IMR-90 (cell line): ENCODE measurements around the gene WDR6. TPM values are rescaled to one million over a fixed set of nuclear protein-coding genes. Genes with fewer than 3 reads are reported as not detected.

ENCODE experiments used
- ATAC-seq: fragments of 200-7000 bp; cut with Tn5 transposase; 2 replicates; pipeline ENCODE4 v1.9.1; 2020; ENCODE audit warnings: low read depth, mild to moderate bottlenecking, moderate library complexity
- BruUV-seq: library from RNA; stranded (reverse); fragments of 400-500 nt; replicated peaks from 2 replicates; lab custom pipeline; 2021; lab: Mats Ljungman, UMichigan
- CTCF ChIA-PET: fragments of 300-600 bp; formaldehyde crosslinking; extraction: SDS; loops from one replicate; lab custom pipeline; 2021; ENCODE audit warnings: antibody characterized with exemption; lab: Yijun Ruan, JAX
- POLR2A ChIA-PET: fragments of 300-600 bp; sonication (Branson Sonifier 250); formaldehyde crosslinking; loops from one replicate; lab custom pipeline; 2022; ENCODE audit warnings: antibody characterized with exemption; ENCODE audit not compliant: unreplicated experiment; lab: Charles Lee
- DNase-seq: peaks from one replicate; pipeline ENCODE4 v3.0.0; 2013
- H2AFZ ChIP-seq: replicated peaks from 2 replicates; pipeline ENCODE3; 2013; ENCODE audit warnings: low read length, mild to moderate bottlenecking; ENCODE audit not compliant: poor library complexity
- H2AK5ac ChIP-seq: 2 replicates; pipeline ENCODE4 v1.6.1; 2013; ENCODE audit warnings: low read depth, low read length, inconsistent platforms
- H2AK9ac ChIP-seq: replicated peaks from 2 replicates; pipeline ENCODE3; 2013; ENCODE audit warnings: mild to moderate bottlenecking, low read depth, low read length, moderate library complexity; ENCODE audit not compliant: poor library complexity
- H2BK120ac ChIP-seq: 2 replicates; pipeline ENCODE4 v1.6.1; 2013; ENCODE audit warnings: low read depth, low read length, inconsistent platforms
- H2BK15ac ChIP-seq: 3 replicates; pipeline ENCODE4 v1.6.1; 2013; ENCODE audit warnings: low read depth, low read length, inconsistent platforms
- H2BK20ac ChIP-seq: 2 replicates; pipeline ENCODE4 v1.6.1; 2013; ENCODE audit warnings: low read depth, mild to moderate bottlenecking, inconsistent platforms, low read length, moderate library complexity
- H2BK5ac ChIP-seq: 2 replicates; pipeline ENCODE4 v1.6.1; 2013; ENCODE audit warnings: mild to moderate bottlenecking, low read depth, low read length, inconsistent platforms; ENCODE audit not compliant: poor library complexity, severe bottlenecking
- H3K14ac ChIP-seq: replicated peaks from 2 replicates; pipeline ENCODE4 v1.6.1; 2013; ENCODE audit warnings: low read depth, low read length, inconsistent platforms
- H3K18ac ChIP-seq: 2 replicates; pipeline ENCODE4 v1.6.1; 2013; ENCODE audit warnings: low read depth, low read length, control low read depth
- H3K23ac ChIP-seq: 2 replicates; pipeline ENCODE4 v1.6.1; 2013; ENCODE audit warnings: low read depth, low read length, inconsistent platforms
- H3K27ac ChIP-seq: 2 replicates; pipeline ENCODE4 v1.5.1; 2013; ENCODE audit warnings: mild to moderate bottlenecking, control low read depth, low read length; ENCODE audit not compliant: insufficient read depth
- H3K27me3 ChIP-seq: 2 replicates; pipeline ENCODE4 v1.6.1; 2013; ENCODE audit warnings: low read length; ENCODE audit not compliant: control insufficient read depth, insufficient read depth
- H3K36me3 ChIP-seq: 2 replicates; pipeline ENCODE4 v1.6.1; 2013; ENCODE audit warnings: low read length, mixed read lengths; ENCODE audit not compliant: control insufficient read depth, insufficient read depth
- H3K4ac ChIP-seq: 2 replicates; pipeline ENCODE4 v1.6.1; 2013; ENCODE audit warnings: low read depth, low read length, inconsistent platforms
- H3K4me1 ChIP-seq: 2 replicates; pipeline ENCODE4 v1.6.1; 2013; ENCODE audit warnings: low read length, mixed read lengths; ENCODE audit not compliant: control insufficient read depth, insufficient read depth
- H3K4me2 ChIP-seq: 2 replicates; pipeline ENCODE4 v1.6.1; 2013; ENCODE audit warnings: low read depth, mild to moderate bottlenecking, control low read depth, low read length, moderate library complexity
- H3K4me3 ChIP-seq: 2 replicates; pipeline ENCODE4 v1.5.1; 2013; ENCODE audit warnings: low read depth, mild to moderate bottlenecking, control low read depth, low read length, moderate library complexity; ENCODE audit not compliant: insufficient read depth
- H3K56ac ChIP-seq: 2 replicates; pipeline ENCODE4 v1.6.1; 2013; ENCODE audit warnings: low read length, inconsistent platforms; ENCODE audit not compliant: insufficient read depth; ENCODE audit errors: extremely low read depth
- H3K79me1 ChIP-seq, 2 experiments: 2 replicates each; pipeline ENCODE4 v1.6.1; 2013; ENCODE audit warnings: low read length in 2 of 2, inconsistent platforms in 1 of 2, low read depth in 1 of 2
- H3K9ac ChIP-seq: 2 replicates; pipeline ENCODE4 v1.6.1; 2013; ENCODE audit warnings: low read depth, low read length, control low read depth
- H3K9me1 ChIP-seq: 2 replicates; pipeline ENCODE4 v1.6.1; 2013; ENCODE audit warnings: low read length, inconsistent platforms; ENCODE audit not compliant: insufficient read depth
- H3K9me3 ChIP-seq: 2 replicates; pipeline ENCODE4 v1.6.1; 2013; ENCODE audit warnings: low read length; ENCODE audit not compliant: control insufficient read depth, insufficient read depth
- H4K20me1 ChIP-seq: 2 replicates; pipeline ENCODE4 v1.6.1; 2013; ENCODE audit warnings: low read length, inconsistent platforms; ENCODE audit not compliant: insufficient read depth
- H4K5ac ChIP-seq: 2 replicates; pipeline ENCODE4 v1.6.1; 2013; ENCODE audit warnings: mild to moderate bottlenecking, low read depth, low read length, control low read depth
- H4K8ac ChIP-seq, 2 experiments: 2 replicates each; pipeline ENCODE4 v1.6.1; 2013; ENCODE audit warnings: low read depth in 2 of 2, low read length in 2 of 2, control low read depth in 1 of 2, inconsistent platforms in 1 of 2
- H4K91ac ChIP-seq: 2 replicates; pipeline ENCODE4 v1.6.1; 2013; ENCODE audit warnings: low read depth, low read length, inconsistent platforms; ENCODE audit not compliant: insufficient read depth
- BHLHE40 ChIP-seq: fragments of 150-350 bp; IDR thresholded peaks from 2 replicates; pipeline ENCODE4 v1.6.1; 2016; ENCODE audit warnings: mild to moderate bottlenecking, low read depth, low read length
- CEBPB ChIP-seq: IDR thresholded peaks from 2 replicates; pipeline ENCODE4 v1.6.1; 2012; ENCODE audit warnings: low read depth, low read length, improper control_type of control experiment
- CTCF ChIP-seq: conservative IDR thresholded peaks from 2 replicates; pipeline ENCODE4 v1.5.1; 2012; ENCODE audit warnings: mild to moderate bottlenecking, low read depth, low read length, improper control_type of control experiment
- FOS ChIP-seq: fragments of 150-350 bp; IDR thresholded peaks from 2 replicates; pipeline ENCODE4 v1.6.1; 2016; ENCODE audit warnings: low read depth, low read length
- MAFK ChIP-seq: IDR thresholded peaks from 2 replicates; pipeline ENCODE4 v1.6.1; 2012; ENCODE audit warnings: low read depth, low read length, improper control_type of control experiment
- MAZ ChIP-seq: IDR thresholded peaks from 2 replicates; pipeline ENCODE4 v1.6.1; 2012; ENCODE audit warnings: low read depth, mild to moderate bottlenecking, low read length, improper control_type of control experiment, moderate library complexity, borderline replicate concordance
- MXI1 ChIP-seq: IDR thresholded peaks from 2 replicates; pipeline ENCODE4 v1.6.1; 2012; ENCODE audit warnings: low read depth, mild to moderate bottlenecking, low read length, moderate library complexity, borderline replicate concordance
- NFE2L2 ChIP-seq: fragments of 150-350 bp; IDR thresholded peaks from 2 replicates; pipeline ENCODE4 v1.6.1; 2016; ENCODE audit warnings: low read depth, mild to moderate bottlenecking, low read length
- POLR2A ChIP-seq: IDR thresholded peaks from 2 replicates; pipeline ENCODE4 v1.6.1; 2012; ENCODE audit warnings: mild to moderate bottlenecking, low read depth, low read length
- RAD21 ChIP-seq: IDR thresholded peaks from 2 replicates; pipeline ENCODE4 v1.6.1; 2012; ENCODE audit warnings: low read length, improper control_type of control experiment
- RCOR1 ChIP-seq: IDR thresholded peaks from 2 replicates; pipeline ENCODE4 v1.6.1; 2012; ENCODE audit warnings: mild to moderate bottlenecking, low read length, improper control_type of control experiment; ENCODE audit not compliant: insufficient replicate concordance
- RFX5 ChIP-seq: IDR thresholded peaks from 2 replicates; pipeline ENCODE4 v1.8.0; 2012; ENCODE audit warnings: low read depth, mild to moderate bottlenecking, low read length, moderate library complexity
- SMC3 ChIP-seq: fragments of 150-350 bp; IDR thresholded peaks from 2 replicates; pipeline ENCODE4 v1.6.1; 2016; ENCODE audit warnings: low read depth, mild to moderate bottlenecking, antibody characterized with exemption, low read length, moderate library complexity
- USF2 ChIP-seq: fragments of 150-350 bp; IDR thresholded peaks from 2 replicates; pipeline ENCODE4 v1.6.1; 2017; ENCODE audit warnings: mild to moderate bottlenecking, antibody characterized with exemption, low read length, low read depth
- WGBS, 2 experiments: methylation state at CpG; one replicate each; pipeline versions ENCODE4 v1.1.5 to v1.1.7; 2013; ENCODE audit warnings: missing lambda C conversion rate in 2 of 2; ENCODE audit not compliant: insufficient read length in 1 of 2; ENCODE audit errors: extremely low coverage in 2 of 2; 5-methylcytosine and 5-hydroxymethylcytosine counted together
- dilution Hi-C: fragments of 300-500 bp; cut with HindIII; formaldehyde crosslinking; loops from one replicate; pipeline ENCODE4 v1.14.3; 2018; ENCODE audit warnings: low sequenced_read_pairs; ENCODE audit not compliant: unreplicated experiment
- in situ Hi-C: fragments of 300-500 bp; cut with MboI; formaldehyde crosslinking; loops from 3 replicates; pipeline ENCODE4 v1.14.3; 2019; ENCODE audit warnings: low sequenced_read_pairs, inconsistent platforms, mixed read lengths
- intact Hi-C: fragments of 100-400 bp; cut with micrococcal nuclease; formaldehyde crosslinking; loops from 2 replicates; pipeline ENCODE4 v1.10.0; 2022
- polyA plus RNA-seq, 3 experiments: library from polyadenylated mRNA; depleted of rRNA; stranded (reverse); fragments of >200 nt; gene quantifications; 2 replicates each; pipeline ENCODE4 v1.2.3, GENCODE V29; 2012; ENCODE audit warnings: low replicate concordance in 1 of 3
- total RNA-seq: library from RNA; depleted of rRNA; stranded (reverse); fragments of >200 nt; gene quantifications from 2 replicates; pipeline ENCODE4 v1.2.3, GENCODE V29; 2012

Gene WDR6
- total and polyA plus RNA-seq, 2 of the 4 experiments (the other 2 are of a cell fraction) = 60.9 to 160 TPM

GRCh38 chr3:49005303-49005680, 1.9 kb upstream of the WDR6 start:
- Histone ChIP-seq H3K27ac (no peak overlapping the region), H3K4me3 (no peak overlapping the region), H4K5ac (no peak overlapping the region), H3K4ac (no peak overlapping the region), H2BK120ac (no peak overlapping the region), H2AK5ac (peak overlapping the region; percentile 87; the same call in 1 of the 2 replicates), H4K20me1 (peaks cover 18% of the 10 kb centered on the region), H3K36me3 (peaks cover 3% of the 10 kb centered on the region; the same call in 1 of the 2 replicates), H4K91ac (no peak overlapping the region), H2AK9ac (no peak overlapping the region), H3K4me2 (no peak overlapping the region), H3K4me1 (peaks cover 11% of the 10 kb centered on the region), H3K27me3 (no peaks in the 10 kb centered on the region), H4K8ac (no peak overlapping the region), H3K9me3 (no peaks in the 10 kb centered on the region), H3K18ac (no peak overlapping the region), H2AFZ (no peak overlapping the region), H2BK20ac (no peak overlapping the region), H3K23ac (no peak overlapping the region), H3K9me1 (peaks cover 21% of the 10 kb centered on the region), H2BK5ac (no peak overlapping the region), H3K56ac (no peak overlapping the region), H3K9ac (no peak overlapping the region), H3K14ac (no peak overlapping the region), H2BK15ac (no peak overlapping the region), H3K79me1 (peaks cover 0 to 42% of the 10 kb centered on the region in 2 experiments; a peak in 2 of 4 replicates)
- TF ChIP-seq BHLHE40 (no peak), FOS (no peak), NFE2L2 (no peak), POLR2A (no peak), RCOR1 (no peak), MAZ (no peak), CEBPB (no peak), MAFK (no peak), MXI1 (no peak), RAD21 (no peak), CTCF (no peak), SMC3 (no peak), USF2 (no peak), RFX5 (no peak)
- no TSS peak for BruUV-seq
- 83% methylated on average over 1 of the region's 3 CpGs; no CpG with 5 or more reads in 1 of the 2 experiments for WGBS, 2 experiments
- DNase-seq (no peak), ATAC-seq (no peak)
- in situ Hi-C loops (no loop called here), intact Hi-C loops (no loop called here), dilution Hi-C loops (no loop called here)
- CTCF ChIA-PET = no interaction called here
- POLR2A ChIA-PET = no interaction called here
